Osteoblast (primary cell): ENCODE data around the gene STARD3. TPM values are rescaled to one million over a fixed set of nuclear protein-coding genes. Genes with fewer than 3 reads are reported as not detected.
A peak's percentile ranks its signal among the peaks of the same experiment; 100 is the strongest.

Experiments
- DNase-seq: peaks from one replicate; pipeline ENCODE4 v3.0.0; 2011; ENCODE audit warnings: low spot score, mixed read lengths; ENCODE audit not compliant: insufficient read length; ENCODE audit errors: missing footprints
- H2AFZ ChIP-seq: 2 replicates; pipeline ENCODE4 v1.6.0; 2011; ENCODE audit warnings: mild to moderate bottlenecking, low read length
- H3K27ac ChIP-seq: 2 replicates; pipeline ENCODE4 v1.5.1; 2011; ENCODE audit warnings: mild to moderate bottlenecking, low read depth, low read length, moderate library complexity
- H3K27me3 ChIP-seq: 2 replicates; pipeline ENCODE4 v1.6.0; 2012; ENCODE audit warnings: mild to moderate bottlenecking, control low read depth, inconsistent platforms, low read length, moderate library complexity; ENCODE audit not compliant: insufficient read depth
- H3K36me3 ChIP-seq: 2 replicates; pipeline ENCODE4 v1.5.1; 2011; ENCODE audit warnings: mild to moderate bottlenecking, low read length, control low read depth, moderate library complexity; ENCODE audit not compliant: insufficient read depth
- H3K4me1 ChIP-seq: 2 replicates; pipeline ENCODE4 v1.5.1; 2011; ENCODE audit warnings: mild to moderate bottlenecking, low read length, control low read depth, moderate library complexity; ENCODE audit not compliant: insufficient read depth
- H3K4me2 ChIP-seq: 2 replicates; pipeline ENCODE4 v1.6.0; 2011; ENCODE audit warnings: mild to moderate bottlenecking, low read length; ENCODE audit not compliant: insufficient read depth
- H3K4me3 ChIP-seq: fragments of 200-600 bp; sonication (generic); 3 replicates; pipeline ENCODE4 v1.5.1; 2012; ENCODE audit warnings: mild to moderate bottlenecking, low read length, inconsistent platforms; ENCODE audit not compliant: insufficient read depth
- H3K79me2 ChIP-seq: 2 replicates; pipeline ENCODE4 v1.6.0; 2012; ENCODE audit warnings: mild to moderate bottlenecking, low read length, control low read depth, inconsistent platforms; ENCODE audit not compliant: insufficient read depth
- H3K9me3 ChIP-seq: 2 replicates; pipeline ENCODE4 v1.5.1; 2011; ENCODE audit warnings: low read depth, low read length, control low read depth
- H4K20me1 ChIP-seq: 2 replicates; pipeline ENCODE4 v1.6.0; 2012; ENCODE audit warnings: mild to moderate bottlenecking, low read length, control low read depth; ENCODE audit not compliant: insufficient read depth
- CTCF ChIP-seq: IDR thresholded peaks from 2 replicates; pipeline ENCODE4 v1.5.1; 2011; ENCODE audit warnings: mild to moderate bottlenecking, low read depth, low read length, moderate library complexity; ENCODE audit errors: extremely low read depth
- total RNA-seq: library from RNA; depleted of rRNA; stranded (reverse); fragments of >200 nt; gene quantifications from 2 replicates; pipeline ENCODE4 v1.2.3, GENCODE V29; 2012

The STARD3 gene
- total RNA-seq, 1 donor: 35.8 TPM

DNA sequence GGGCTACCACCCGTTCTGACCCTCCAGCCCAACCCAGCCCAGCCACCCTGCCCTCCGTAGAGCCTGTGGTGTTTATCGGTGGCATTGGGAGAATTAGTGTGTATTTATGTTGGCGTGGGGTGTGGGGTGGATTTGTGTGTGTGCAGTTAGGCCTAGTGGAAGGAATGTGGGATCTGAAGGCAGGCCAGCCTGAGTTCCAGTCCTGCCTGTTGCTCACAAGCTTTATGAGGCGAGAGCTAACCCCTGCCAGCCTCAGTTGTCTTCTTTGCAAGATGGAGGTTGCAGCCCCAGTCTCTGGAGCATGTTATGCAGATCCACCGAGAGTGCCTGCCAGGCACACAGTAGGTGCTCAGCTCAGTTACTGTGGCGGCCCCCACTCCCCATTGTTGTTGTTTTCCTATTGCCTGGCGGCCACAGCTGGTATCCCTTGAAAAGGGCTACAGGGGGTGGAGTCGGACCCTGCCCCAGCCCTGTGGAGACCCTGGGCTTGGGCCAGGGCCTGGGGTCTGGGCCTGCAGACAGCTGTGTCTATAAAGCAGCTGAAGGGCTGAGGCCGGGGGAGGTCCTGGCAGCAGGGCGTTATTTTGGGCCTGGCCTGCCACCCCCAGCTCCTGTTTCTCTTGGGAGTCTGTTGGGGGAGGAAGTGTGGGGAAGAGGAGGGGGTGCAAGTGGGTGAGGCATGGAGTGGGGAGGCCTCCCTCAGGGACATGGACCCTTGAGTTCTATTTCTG, 68.0 kb downstream of the STARD3 start:
- DNase-seq: peak; percentile 95
- Histone ChIP-seq H3K36me3 (peaks cover 24% of the 10 kb centered on the region), H3K4me1 (peaks cover 13% of the 10 kb centered on the region), H3K9me3 (no peaks in the 10 kb centered on the region), H3K4me2 (no peak overlapping the region), H2AFZ (no peak overlapping the region), H3K27me3 (no peaks in the 10 kb centered on the region), H3K4me3 (no peak overlapping the region), H4K20me1 (peaks cover 48% of the 10 kb centered on the region), H3K79me2 (peaks cover 63% of the 10 kb centered on the region), H3K27ac (no peak overlapping the region)
- peak; percentile 53 for TF ChIP-seq CTCF

- Histone ChIP-seq H3K4me1 (peaks cover 13% of the 10 kb centered on the region), H3K79me2 (peaks cover 56% of the 10 kb centered on the region), H3K4me2 (no peak overlapping the region), H3K27me3 (no peaks in the 10 kb centered on the region), H2AFZ (no peak overlapping the region), H3K27ac (no peak overlapping the region), H4K20me1 (peaks cover 48% of the 10 kb centered on the region), H3K9me3 (no peaks in the 10 kb centered on the region), H3K4me3 (no peak overlapping the region), H3K36me3 (peaks cover 33% of the 10 kb centered on the region)
- TF ChIP-seq CTCF: no peak
- peak; percentile 47 for DNase-seq
Observed at GRCh38 chr17:39705786-39706348, 68.9 kb downstream of the STARD3 start.

DNA sequence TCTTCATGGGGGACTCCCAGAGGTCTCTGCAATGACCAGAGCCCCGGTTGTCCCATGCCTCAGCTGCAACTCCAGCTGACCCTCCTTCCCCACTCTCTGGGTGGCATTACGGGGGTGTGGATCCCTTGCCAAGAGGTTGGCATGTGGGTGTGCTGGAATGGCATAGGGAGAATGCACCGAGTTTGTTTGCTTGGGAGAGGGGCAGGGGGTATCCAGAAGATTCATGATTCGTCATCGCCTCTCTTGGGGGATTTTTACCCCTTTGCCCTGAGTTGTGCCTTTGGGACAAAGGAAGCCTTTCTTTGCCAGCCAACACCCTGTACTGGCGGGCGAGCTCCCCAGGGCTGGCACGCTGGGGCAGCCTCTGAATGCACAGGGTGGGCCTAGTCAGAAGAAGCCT, 69.4 kb downstream of the STARD3 start:
- peaks cover 9% of the 10 kb centered on the region for H3K4me1 ChIP-seq
- no peaks in the 10 kb centered on the region for H3K27me3 ChIP-seq
- no peak overlapping the region for H3K4me2 ChIP-seq
- no peak for DNase-seq
- H3K4me3 ChIP-seq: no peak overlapping the region
- no peak for TF ChIP-seq CTCF
- H4K20me1 ChIP-seq: peaks cover 43% of the 10 kb centered on the region
- no peak overlapping the region for H3K27ac ChIP-seq
- peaks cover 33% of the 10 kb centered on the region for H3K36me3 ChIP-seq
- no peak overlapping the region for H2AFZ ChIP-seq
- peaks cover 51% of the 10 kb centered on the region for H3K79me2 ChIP-seq
- H3K9me3 ChIP-seq: no peaks in the 10 kb centered on the region

DNA sequence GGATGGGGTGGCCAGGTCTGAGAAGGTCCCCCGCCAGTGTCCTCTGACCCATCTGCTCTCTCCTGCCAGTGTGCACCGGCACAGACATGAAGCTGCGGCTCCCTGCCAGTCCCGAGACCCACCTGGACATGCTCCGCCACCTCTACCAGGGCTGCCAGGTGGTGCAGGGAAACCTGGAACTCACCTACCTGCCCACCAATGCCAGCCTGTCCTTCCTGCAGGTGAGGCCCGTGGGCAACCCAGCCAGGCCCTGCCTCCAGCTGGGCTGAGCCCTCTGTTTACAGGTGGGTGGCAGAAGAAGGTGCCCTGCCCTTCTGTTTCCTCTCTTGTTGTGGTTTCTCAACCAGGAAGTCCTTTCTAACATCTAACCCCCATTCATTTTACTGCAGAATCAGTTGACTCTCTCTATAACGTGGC, 70.0 kb downstream of the STARD3 start:
- Histone ChIP-seq H3K79me2 (peaks cover 46% of the 10 kb centered on the region), H3K27ac (no peak overlapping the region), H3K27me3 (no peaks in the 10 kb centered on the region), H3K9me3 (no peaks in the 10 kb centered on the region), H4K20me1 (peaks cover 40% of the 10 kb centered on the region), H2AFZ (no peak overlapping the region), H3K4me1 (peaks cover 6% of the 10 kb centered on the region), H3K4me3 (no peak overlapping the region), H3K4me2 (no peak overlapping the region), H3K36me3 (peaks cover 33% of the 10 kb centered on the region)
- no peak for TF ChIP-seq CTCF
- DNase-seq: peak; percentile 17
